Measurements from ENCODE around the gene NOTCH2. TPM values are rescaled to one million over a fixed set of nuclear protein-coding genes. Genes with fewer than 3 reads are reported as not detected.

NOTCH2 gene
- total RNA-seq, 6 experiments from 2014 or later: 122 to 147 (median 134) TPM

- 0 out of 2 replicates have a peak, but pooled peaks cover 2% of the 10 kb centered on the region for H3K27me3 Mint-ChIP-seq (ENCODE audit: insufficient read depth)
- H3K9me3 Mint-ChIP-seq: no peaks in the 10 kb centered on the region
- H3K4me1 Mint-ChIP-seq (ENCODE audit: low read depth): no peaks in the 10 kb centered on the region
- no peak within 1 kb of the TSS for H3K27ac Mint-ChIP-seq
- H3K4me3 Mint-ChIP-seq: no peak within 1 kb of the TSS
- no peak for TF ChIP-seq CTCF (IDR thresholded peaks at IDR 0.05)
- DNase-seq: no peak
- no peaks in the 10 kb centered on the region for H3K36me3 Mint-ChIP-seq (ENCODE audit: low read depth)
These were observed 173.2 kb downstream of the NOTCH2 start, which contains the start of gene ADAM30 for GRCh38 chr1:119896303-119896702. Gene ADAM30, minus strand, starts transcription at chr1:119896515. Its CDS starts 179 bp downstream, at chr1:119896336.

GRCh38 chr1:119895102-119895501 lies 174.4 kb downstream of the NOTCH2 start:
- no peaks in the 10 kb centered on the region for H3K4me1 Mint-ChIP-seq (ENCODE audit: low read depth)
- no peaks in the 10 kb centered on the region for H3K36me3 Mint-ChIP-seq (ENCODE audit: low read depth)
- TF ChIP-seq CTCF (IDR thresholded peaks at IDR 0.05): no peak
- H3K27ac Mint-ChIP-seq: no peak overlapping the region
- H3K9me3 Mint-ChIP-seq: no peaks in the 10 kb centered on the region
- H3K27me3 Mint-ChIP-seq (ENCODE audit: insufficient read depth): peaks cover 10% of the 10 kb centered on the region; the same call in 1 of the 2 replicates
- H3K4me3 Mint-ChIP-seq: no peak overlapping the region
- DNase-seq: no peak

- H3K27me3 Mint-ChIP-seq (ENCODE audit: insufficient read depth): peaks cover 10% of the 10 kb centered on the region; the same call in 1 of the 2 replicates
- TF ChIP-seq CTCF (IDR thresholded peaks at IDR 0.05): no peak
- H3K9me3 Mint-ChIP-seq: no peaks in the 10 kb centered on the region
- H3K4me1 Mint-ChIP-seq (ENCODE audit: low read depth): no peaks in the 10 kb centered on the region
- no peak overlapping the region for H3K27ac Mint-ChIP-seq
- no peak overlapping the region for H3K4me3 Mint-ChIP-seq
- DNase-seq: no peak
- H3K36me3 Mint-ChIP-seq (ENCODE audit: low read depth): no peaks in the 10 kb centered on the region
These were observed 175.4 kb downstream of the NOTCH2 start for GRCh38 chr1:119893827-119894700.

- Mint-ChIP-seq H3K27ac (no peak overlapping the region), H3K9me3 (no peaks in the 10 kb centered on the region), H3K27me3 (ENCODE audit: insufficient read depth) (peaks cover 10% of the 10 kb centered on the region; the same call in 1 of the 2 replicates), H3K36me3 (ENCODE audit: low read depth) (no peaks in the 10 kb centered on the region), H3K4me1 (ENCODE audit: low read depth) (no peaks in the 10 kb centered on the region), H3K4me3 (no peak overlapping the region)
- no peak for TF ChIP-seq CTCF (IDR thresholded peaks at IDR 0.05)
- DNase-seq: no peak
These were observed 176.1 kb downstream of the NOTCH2 start for GRCh38 chr1:119893238-119893791.

- Mint-ChIP-seq H3K4me3 (no peak overlapping the region), H3K36me3 (ENCODE audit: low read depth) (no peaks in the 10 kb centered on the region), H3K27me3 (ENCODE audit: insufficient read depth) (peaks cover 7% of the 10 kb centered on the region; the same call in 1 of the 2 replicates), H3K27ac (no peak overlapping the region), H3K4me1 (ENCODE audit: low read depth) (no peaks in the 10 kb centered on the region), H3K9me3 (no peaks in the 10 kb centered on the region)
- DNase-seq: no peak
- TF ChIP-seq CTCF (IDR thresholded peaks at IDR 0.05): no peak
These were observed 178.1 kb downstream of the NOTCH2 start for GRCh38 chr1:119891386-119891785.

All from HFFc6 (cell line).